ENCODE measurements around the gene H3-3A.
A peak's percentile ranks its signal among the peaks of the same experiment; 100 is the strongest.

DNA sequence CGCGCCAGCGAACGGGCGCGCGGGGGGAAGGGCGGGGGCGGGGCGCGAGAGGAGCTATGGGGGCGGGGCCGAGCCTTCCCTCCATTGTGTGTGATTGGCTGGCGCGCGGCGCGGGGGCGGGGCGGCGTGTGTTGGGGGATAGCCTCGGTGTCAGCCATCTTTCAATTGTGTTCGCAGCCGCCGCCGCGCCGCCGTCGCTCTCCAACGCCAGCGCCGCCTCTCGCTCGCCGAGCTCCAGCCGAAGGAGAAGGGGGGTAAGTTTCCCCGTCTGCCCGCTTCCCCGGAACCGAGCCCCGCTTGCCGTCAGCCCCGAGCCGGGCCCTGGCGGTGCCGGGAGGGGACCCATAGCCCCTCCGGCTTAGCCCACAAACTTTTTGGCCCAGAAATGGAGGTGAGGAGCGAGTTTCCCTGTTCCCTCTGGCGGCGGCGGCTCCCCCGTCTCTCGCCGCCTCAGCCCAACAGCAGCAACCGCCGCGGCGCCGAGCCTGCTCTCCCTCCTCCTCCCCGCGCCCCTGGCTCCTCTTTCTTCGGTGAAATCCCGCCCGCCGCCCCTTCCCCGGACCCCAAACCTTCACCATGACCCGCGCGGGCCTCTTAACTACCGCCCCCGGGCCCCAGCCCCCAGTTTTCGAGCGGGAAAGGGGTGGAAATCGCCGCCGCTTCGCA is at the start of gene H3-3A:
- TF ChIP-seq POLR2A (IDR thresholded peaks at IDR 0.05) = peak; percentile 98 to 99
- peak in 3 of 6 experiments; percentile 17 to 40 (median 23) for TF ChIP-seq CTCF (IDR thresholded peaks at IDR 0.05)

Measured in Peyer's patch (tissue), 4 donors.